Central memory CD8-positive, alpha-beta T cell (primary cell): ENCODE data around the gene IMP3.
"Not testable (repeated sequence)": the region's sequence is repeated elsewhere in the genome, so short reads cannot be mapped to it uniquely, and the experiment has no call there.

ENCODE experiments used
- ATAC-seq: fragments of 150-1000 bp; cut with Tn5 transposase; replicated peaks from 2 replicates; pipeline ENCODE4 v1.10.0; 2022; ENCODE audit warnings: mild to moderate bottlenecking, moderate FRiP score, moderate number of reproducible peaks; ENCODE audit not compliant: poor library complexity, severe bottlenecking; ENCODE audit errors: extremely low read depth
- DNase-seq, 2 donors: peaks; one replicate each; pipeline ENCODE4 v3.0.0; 2021; ENCODE audit warnings: low spot score in 2 of 2
- H3K27ac Mint-ChIP-seq: one replicate; pipeline ENCODE4 v1.8.0; 2022; ENCODE audit warnings: low read depth, mild to moderate bottlenecking, moderate library complexity, mixed read lengths
- H3K27me3 Mint-ChIP-seq: one replicate; pipeline ENCODE4 v1.8.0; 2022; ENCODE audit warnings: mixed read lengths
- H3K36me3 Mint-ChIP-seq: one replicate; pipeline ENCODE4 v1.8.0; 2022; ENCODE audit warnings: mild to moderate bottlenecking, moderate library complexity, mixed read lengths; ENCODE audit not compliant: insufficient read depth
- H3K4me1 Mint-ChIP-seq: one replicate; pipeline ENCODE4 v1.8.0; 2022; ENCODE audit warnings: mixed read lengths
- H3K4me3 Mint-ChIP-seq: one replicate; pipeline ENCODE4 v1.8.0; 2022; ENCODE audit warnings: mild to moderate bottlenecking, moderate library complexity, mixed read lengths
- H3K9me3 Mint-ChIP-seq: one replicate; pipeline ENCODE4 v1.8.0; 2022; ENCODE audit warnings: mixed read lengths

IMP3 gene

DNA sequence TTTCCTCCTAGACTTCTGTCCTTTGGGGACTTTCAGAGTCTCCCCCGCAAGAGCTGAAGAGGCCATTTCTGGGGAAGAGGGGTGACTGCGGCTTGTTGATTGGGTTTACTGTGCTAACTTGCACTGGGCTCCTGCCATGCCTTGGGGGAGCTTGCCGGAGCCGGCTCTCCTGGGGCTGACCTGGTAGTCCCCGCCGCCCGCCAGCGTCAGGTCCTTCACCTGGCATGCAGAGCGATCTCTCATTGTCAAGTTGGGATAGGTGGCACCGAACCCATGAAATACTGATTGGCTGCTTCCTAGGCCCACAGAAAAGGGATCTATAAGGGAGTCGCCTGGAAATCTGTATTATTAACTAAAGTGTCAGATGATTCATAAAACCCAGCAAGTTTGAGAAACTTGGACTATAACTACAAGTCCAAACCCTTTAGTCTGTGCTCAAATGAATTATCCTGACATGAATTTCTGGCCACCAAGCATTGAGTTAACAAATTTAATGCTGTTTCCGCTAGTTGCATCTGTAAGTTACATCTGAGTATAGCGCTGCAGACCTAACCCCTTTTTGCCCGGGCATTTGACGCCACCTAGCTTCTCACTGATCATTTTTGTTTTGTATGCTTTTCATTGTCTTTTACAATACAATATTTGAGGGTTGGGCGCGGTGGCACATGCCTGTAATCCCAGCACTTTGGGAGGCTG is 607 bp upstream of the IMP3 start:
- DNase-seq (peak in 1 of 2 donors; percentile 34), ATAC-seq (peak; percentile 53)
- H3K27me3 Mint-ChIP-seq: no peaks in the 10 kb centered on the region
- H3K27ac Mint-ChIP-seq: peak overlapping the region; percentile 85
- peak overlapping the region; percentile 88 for H3K4me3 Mint-ChIP-seq
- H3K4me1 Mint-ChIP-seq: peaks cover 39% of the 10 kb centered on the region
- H3K36me3 Mint-ChIP-seq: peaks cover 17% of the 10 kb centered on the region
- H3K9me3 Mint-ChIP-seq: no peaks in the 10 kb centered on the region

DNA sequence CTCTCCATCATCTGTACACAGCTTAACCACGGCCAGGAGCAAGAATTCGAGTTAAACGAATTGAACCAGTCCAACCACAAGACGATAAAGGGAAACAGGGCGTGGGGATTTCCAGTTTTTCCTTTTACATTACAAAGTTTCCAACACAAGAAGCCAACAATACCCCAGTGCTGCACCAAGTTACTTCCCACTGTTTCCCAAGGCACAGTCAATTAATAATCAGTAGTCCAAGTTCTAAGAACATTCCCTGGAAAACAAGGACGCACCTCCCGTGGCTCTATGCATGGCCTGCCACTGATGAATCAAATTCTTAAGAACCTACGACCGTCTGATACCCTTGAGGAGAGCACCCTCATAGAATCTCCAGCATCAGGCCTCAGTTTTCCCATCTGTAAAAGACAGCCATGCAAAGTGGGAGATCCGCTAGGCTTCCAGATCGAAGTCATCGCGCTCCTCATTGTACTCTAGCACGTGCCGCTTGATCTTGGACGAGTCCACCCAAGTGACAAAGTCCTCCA is 774 bp downstream of the IMP3 start:
- Mint-ChIP-seq H3K27me3 (no peaks in the 10 kb centered on the region), H3K4me1 (peaks cover 39% of the 10 kb centered on the region), H3K4me3 (peak overlapping the region; percentile 88), H3K36me3 (peaks cover 19% of the 10 kb centered on the region), H3K27ac (peak overlapping the region; percentile 85), H3K9me3 (no peaks in the 10 kb centered on the region)
- DNase-seq (no peak), ATAC-seq (no peak)

DNA sequence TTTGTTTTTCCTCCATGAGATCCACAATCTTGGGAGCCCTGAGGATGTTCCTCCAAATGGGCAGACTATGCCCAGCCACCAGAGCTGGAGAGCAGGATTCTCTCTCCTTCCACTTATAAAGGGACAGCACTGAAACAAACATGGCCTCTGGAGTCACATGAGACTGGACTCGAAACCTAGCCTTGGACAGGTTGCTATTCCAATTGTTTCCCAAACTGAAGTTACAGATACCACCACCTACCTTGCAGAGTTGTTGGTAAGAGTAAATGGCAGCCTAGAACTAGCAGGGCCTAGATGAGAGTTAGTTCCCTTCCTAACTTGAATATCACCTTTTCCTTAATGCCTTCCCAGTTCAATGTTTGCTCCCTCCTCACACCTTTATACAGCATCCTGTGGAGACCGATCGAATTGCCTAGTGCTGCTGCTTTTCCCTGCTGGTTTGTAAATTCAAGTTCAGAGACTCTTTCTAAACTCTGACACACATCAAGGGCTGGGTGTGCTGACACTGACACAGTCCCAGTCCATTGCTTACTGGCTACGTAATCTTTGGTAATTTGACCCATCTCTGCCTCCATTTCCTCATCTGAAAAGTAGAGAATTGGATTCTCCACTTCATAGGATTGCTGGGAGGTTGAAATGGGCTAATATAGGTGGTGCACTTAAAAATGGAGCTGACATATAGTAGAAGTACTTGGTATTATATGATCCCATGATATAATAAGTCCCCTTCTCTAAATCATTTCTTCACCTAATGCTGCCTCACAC is 2.6 kb downstream of the IMP3 start:
- Mint-ChIP-seq H3K27ac (no peak overlapping the region), H3K4me1 (peaks cover 39% of the 10 kb centered on the region)
- ATAC-seq: no peak

DNA sequence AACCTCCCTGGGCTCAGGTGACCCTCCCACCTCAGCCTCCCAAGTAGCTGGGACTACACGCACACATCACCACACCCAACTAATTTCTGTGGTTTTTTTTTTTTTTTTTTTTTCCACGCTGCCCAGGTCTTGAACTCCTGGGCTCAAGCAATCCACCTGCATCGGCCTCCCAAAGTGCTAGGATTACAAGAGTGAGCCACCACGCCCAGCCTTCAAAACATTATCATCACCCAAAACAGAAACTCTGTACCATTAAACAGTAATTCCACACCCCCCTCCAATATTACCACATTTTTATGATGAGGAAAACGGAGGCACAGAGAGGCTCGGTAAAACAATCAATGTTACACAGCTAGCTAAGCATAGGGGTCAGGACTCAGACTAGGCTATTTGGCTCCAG is 4.0 kb downstream of the IMP3 start:
- Mint-ChIP-seq H3K4me3 (no peak overlapping the region), H3K27ac (no peak overlapping the region), H3K9me3 (no peaks in the 10 kb centered on the region), H3K4me1 (peaks cover 37% of the 10 kb centered on the region), H3K27me3 (no peaks in the 10 kb centered on the region), H3K36me3 (peaks cover 19% of the 10 kb centered on the region)
- DNase-seq (no peak), ATAC-seq (no peak)

More for the DNA sequence above, 2.6 kb downstream of the IMP3 start:
- H3K27me3 Mint-ChIP-seq: no peaks in the 10 kb centered on the region
- peak overlapping the region; percentile 88 for H3K4me3 Mint-ChIP-seq
- no peaks in the 10 kb centered on the region for H3K9me3 Mint-ChIP-seq
- DNase-seq: no peak
- H3K36me3 Mint-ChIP-seq: peaks cover 19% of the 10 kb centered on the region

DNA sequence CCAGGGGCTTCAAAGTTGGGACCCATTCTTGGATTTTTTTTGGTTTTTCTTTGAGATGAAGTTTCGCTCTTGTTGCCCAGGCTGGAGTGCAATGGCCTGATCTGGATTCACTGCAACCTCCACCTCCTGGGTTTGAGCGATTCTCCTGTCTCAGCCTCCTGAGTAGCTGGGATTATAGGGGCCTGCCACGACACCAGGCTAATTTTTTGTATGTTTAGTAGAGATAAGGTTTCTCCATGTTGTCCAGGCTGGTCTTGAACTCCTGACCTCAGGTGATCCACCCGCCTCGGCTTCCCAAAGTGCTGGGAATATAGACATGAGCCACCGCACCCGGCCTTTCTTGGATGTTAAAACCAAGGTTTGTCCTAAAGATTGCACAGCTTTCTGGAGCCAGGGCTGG is 6.1 kb downstream of the IMP3 start:
- not testable (repeated sequence) for H3K36me3 Mint-ChIP-seq, ATAC-seq

DNA sequence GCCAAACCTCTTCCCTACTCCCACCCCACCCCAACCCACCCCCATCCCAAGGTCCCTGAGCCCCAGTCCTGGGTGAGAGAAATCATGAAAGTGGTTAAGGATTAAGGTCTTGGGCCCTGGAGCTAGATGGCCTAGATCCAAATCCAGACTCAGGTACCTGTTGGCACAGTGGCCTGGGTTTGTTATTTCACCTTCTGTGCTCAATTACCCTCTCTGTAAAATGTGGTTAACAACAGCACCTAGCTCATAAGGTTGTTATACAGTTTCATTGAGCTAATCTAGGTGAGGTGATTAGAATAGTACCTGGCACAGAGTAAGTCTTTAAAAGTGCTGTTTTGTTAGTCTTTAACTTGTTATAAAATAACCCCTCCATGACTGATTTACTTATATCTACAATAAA is 8.1 kb downstream of the IMP3 start:
- no peak overlapping the region for H3K27ac Mint-ChIP-seq
- H3K4me1 Mint-ChIP-seq: peaks cover 5% of the 10 kb centered on the region
- H3K9me3 Mint-ChIP-seq: no peaks in the 10 kb centered on the region
- H3K4me3 Mint-ChIP-seq: no peak overlapping the region
- no peak for ATAC-seq
- H3K27me3 Mint-ChIP-seq: no peaks in the 10 kb centered on the region
- peaks cover 5% of the 10 kb centered on the region for H3K36me3 Mint-ChIP-seq
- DNase-seq: no peak

More for the DNA sequence above, 6.1 kb downstream of the IMP3 start:
- peaks cover 24% of the 10 kb centered on the region for H3K4me1 Mint-ChIP-seq
- DNase-seq, H3K4me3 Mint-ChIP-seq, H3K9me3 Mint-ChIP-seq, H3K27ac Mint-ChIP-seq, H3K27me3 Mint-ChIP-seq: not testable (repeated sequence)

DNA sequence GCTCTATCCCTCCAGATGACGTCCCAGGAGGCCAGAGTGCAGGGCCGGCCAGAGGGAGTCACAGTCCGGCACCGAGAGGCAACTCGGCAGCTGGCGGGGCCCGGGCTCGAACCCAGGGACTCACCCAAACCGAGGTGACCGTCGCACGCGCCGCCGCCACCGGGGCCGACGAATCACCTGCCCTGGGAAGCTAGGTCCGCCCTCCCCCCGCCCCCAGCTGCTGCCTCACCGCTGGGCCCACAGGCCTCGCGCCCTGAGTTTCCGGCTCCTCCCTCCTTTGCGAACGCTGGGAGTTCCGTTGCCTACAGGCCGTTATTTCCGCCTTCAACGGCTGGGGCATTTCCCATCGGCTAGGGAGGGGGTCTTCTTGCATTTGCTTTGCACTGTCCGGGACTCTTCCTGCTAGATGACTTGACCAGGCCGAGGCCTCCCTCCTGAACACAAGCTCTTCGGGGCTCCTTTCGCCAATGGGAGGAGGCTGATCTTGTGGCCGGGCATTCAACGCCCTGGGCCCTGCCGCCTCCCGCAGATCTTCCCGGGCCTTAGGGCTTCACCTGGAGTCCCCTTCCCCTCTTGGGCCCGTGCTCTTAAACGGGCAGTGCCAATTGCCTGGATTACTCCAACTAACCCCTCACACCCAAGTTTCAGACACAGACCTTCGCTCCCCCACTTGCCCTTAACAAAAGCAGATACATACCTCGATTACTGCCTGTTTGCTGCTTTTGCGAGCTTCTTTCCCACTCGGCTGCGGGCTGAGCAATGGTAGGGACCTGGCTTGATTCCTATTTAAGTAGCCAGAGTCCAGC is 14.3 kb downstream of the IMP3 start, which contains the start of gene SNUPN:
TSS of gene SNUPN (minus strand) at position 184 of the 806 bp plus-strand sequence. CDS start 4,674 bp downstream, outside the sequence.
- Mint-ChIP-seq H3K27me3 (no peaks in the 10 kb centered on the region), H3K4me1 (peaks cover 16% of the 10 kb centered on the region), H3K27ac (peak within 1 kb of the TSS; percentile 92), H3K36me3 (peaks cover 16% of the 10 kb centered on the region), H3K9me3 (no peaks in the 10 kb centered on the region), H3K4me3 (peak within 1 kb of the TSS; percentile 82)
- peak; percentile 70 to 82 for DNase-seq
- peak; percentile 92 for ATAC-seq

DNA sequence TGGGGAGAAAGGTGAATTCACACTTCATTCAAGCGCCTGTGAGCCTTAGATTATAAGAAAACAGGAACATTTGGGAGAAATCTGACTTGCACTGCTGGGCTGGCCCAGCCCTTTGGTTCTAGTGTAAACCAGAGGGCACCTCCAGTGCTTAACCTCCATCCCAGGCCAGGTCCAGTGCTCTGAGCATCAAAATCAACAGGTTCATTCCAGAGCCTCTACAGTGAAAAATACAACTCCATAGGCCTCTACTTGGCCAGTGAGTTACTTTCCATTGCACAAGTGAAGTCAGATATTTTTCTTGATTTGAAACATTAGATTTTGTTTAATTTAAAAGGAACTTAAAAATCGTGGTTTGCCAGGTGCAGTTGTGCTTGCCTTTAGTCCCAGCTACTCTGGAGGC is 17.5 kb downstream of the IMP3 start:
- H3K27me3 Mint-ChIP-seq: no peaks in the 10 kb centered on the region
- H3K9me3 Mint-ChIP-seq: no peaks in the 10 kb centered on the region
- H3K27ac Mint-ChIP-seq: no peak overlapping the region
- peaks cover 24% of the 10 kb centered on the region for H3K36me3 Mint-ChIP-seq
- peaks cover 24% of the 10 kb centered on the region for H3K4me1 Mint-ChIP-seq
- DNase-seq: no peak
- H3K4me3 Mint-ChIP-seq: no peak overlapping the region
- no peak for ATAC-seq

DNA sequence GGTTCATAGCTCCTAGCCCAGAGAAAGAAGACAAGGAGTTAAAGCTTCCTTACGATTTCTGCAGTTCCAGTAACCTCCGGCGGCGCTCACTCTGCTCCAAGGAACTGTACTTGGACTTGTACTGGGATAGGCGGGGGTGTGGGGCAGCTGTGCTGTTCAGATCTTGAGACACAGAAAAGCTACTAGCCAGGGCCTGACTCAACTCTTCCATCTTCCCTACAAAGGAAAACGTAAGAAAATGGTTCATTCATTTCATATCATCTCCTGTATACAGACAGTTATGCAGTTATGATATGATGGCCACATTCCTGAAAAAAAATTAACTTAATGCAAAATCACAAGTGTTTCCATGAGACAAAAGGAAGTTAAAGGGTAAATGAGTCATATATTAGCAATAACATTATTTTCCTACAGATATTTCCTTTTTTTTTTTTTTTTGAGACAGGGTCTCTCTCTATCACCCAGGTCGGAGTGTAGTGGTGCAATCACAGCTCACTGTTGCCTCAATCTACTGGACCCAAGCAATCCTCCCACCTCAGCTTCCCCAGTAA is 19.1 kb downstream of the IMP3 start:
- peaks cover 20% of the 10 kb centered on the region for H3K4me1 Mint-ChIP-seq
- ATAC-seq (no peak), DNase-seq (no peak)
- H3K9me3 Mint-ChIP-seq: no peaks in the 10 kb centered on the region
- H3K27me3 Mint-ChIP-seq: no peaks in the 10 kb centered on the region
- H3K4me3 Mint-ChIP-seq: peak overlapping the region; percentile 33
- H3K36me3 Mint-ChIP-seq: peaks cover 31% of the 10 kb centered on the region
- H3K27ac Mint-ChIP-seq: peak overlapping the region; percentile 56

DNA sequence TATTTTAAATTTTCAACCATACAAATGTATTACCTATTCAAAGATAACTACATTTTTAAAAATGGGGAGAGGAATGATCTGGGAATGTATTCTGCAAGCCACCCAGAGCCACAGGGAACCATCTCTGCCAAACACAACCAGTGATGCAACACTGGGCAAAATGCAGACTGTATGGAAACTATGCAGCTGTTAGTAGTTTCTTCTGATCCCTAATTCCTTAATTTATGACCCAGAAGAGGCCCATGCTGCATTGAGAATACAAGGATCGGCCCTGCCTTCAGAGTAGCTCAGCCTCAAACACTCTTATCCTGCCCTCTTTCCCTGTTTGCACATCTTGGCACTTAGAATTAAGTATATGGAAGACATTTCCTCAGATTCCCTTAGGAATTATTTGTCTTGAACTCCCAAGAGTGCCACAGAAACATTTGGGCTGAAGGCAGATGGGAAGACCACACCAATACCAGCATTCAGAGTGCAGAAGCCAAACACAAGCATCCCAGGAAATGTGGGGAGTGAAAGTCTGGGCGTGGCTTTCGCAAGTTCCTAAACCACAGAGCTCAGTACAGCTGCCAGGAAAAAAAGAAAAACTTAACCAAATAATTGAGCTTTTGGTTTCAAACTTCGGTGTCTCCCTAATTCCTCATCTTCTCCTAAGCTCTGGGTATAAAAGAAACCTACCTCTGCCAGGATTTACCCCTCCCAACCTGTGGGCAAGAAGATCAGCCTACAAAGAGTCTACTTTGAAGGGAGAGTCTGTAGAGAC is 19.8 kb downstream of the IMP3 start:
- no peak for DNase-seq

DNA sequence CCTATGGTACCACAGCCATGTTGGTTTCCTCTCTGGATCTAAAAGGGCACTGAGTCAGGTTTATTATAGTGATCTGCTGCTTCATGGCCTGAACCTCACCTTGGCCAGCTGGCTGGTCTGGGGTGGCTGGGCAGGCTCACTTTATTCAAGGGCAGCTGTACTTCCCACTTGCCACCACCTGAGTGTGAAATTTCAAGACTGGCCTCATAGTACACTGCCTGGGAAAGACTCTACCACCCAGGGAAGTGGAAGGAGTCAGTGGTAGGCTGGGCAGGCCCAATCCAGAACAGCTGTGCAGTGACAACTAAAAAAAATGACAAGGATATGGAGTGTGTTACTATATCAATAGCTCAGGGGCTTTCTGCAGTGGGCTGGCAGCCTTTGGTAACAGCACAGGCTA is 23.3 kb downstream of the IMP3 start:
- no peaks in the 10 kb centered on the region for H3K9me3 Mint-ChIP-seq
- H3K4me3 Mint-ChIP-seq: no peak overlapping the region
- peaks cover 52% of the 10 kb centered on the region for H3K36me3 Mint-ChIP-seq
- H3K4me1 Mint-ChIP-seq: peaks cover 28% of the 10 kb centered on the region
- H3K27me3 Mint-ChIP-seq: no peaks in the 10 kb centered on the region
- DNase-seq (no peak), ATAC-seq (no peak)
- peak overlapping the region; percentile 56 for H3K27ac Mint-ChIP-seq

More for the DNA sequence above, 19.8 kb downstream of the IMP3 start:
- H3K36me3 Mint-ChIP-seq: peaks cover 29% of the 10 kb centered on the region
- H3K27me3 Mint-ChIP-seq: no peaks in the 10 kb centered on the region
- H3K27ac Mint-ChIP-seq: peak overlapping the region; percentile 56
- H3K4me1 Mint-ChIP-seq: peaks cover 17% of the 10 kb centered on the region
- ATAC-seq: no peak
- peak overlapping the region; percentile 33 for H3K4me3 Mint-ChIP-seq
- no peaks in the 10 kb centered on the region for H3K9me3 Mint-ChIP-seq
